CD4-positive, alpha-beta T cell (primary cell): ENCODE data around the gene TMPRSS7. TPM values are rescaled to one million over a fixed set of nuclear protein-coding genes. Genes with fewer than 3 reads are reported as not detected.

Experiments
- ATAC-seq: fragments of 200-7000 bp; cut with Tn5 transposase; one replicate; pipeline ENCODE4 v1.10.0; 2022; ENCODE audit warnings: mild to moderate bottlenecking; ENCODE audit not compliant: poor library complexity
- CTCF ChIA-PET: fragments of 350-600 bp; sonication (Branson Sonifier 250); formaldehyde crosslinking; loops from one replicate; lab custom pipeline; 2021; ENCODE audit warnings: antibody characterized with exemption, inconsistent platforms; lab: Charles Lee
- POLR2A ChIA-PET: fragments of 350-600 bp; sonication (Branson Sonifier 250); formaldehyde crosslinking; loops from one replicate; lab custom pipeline; 2021; ENCODE audit warnings: antibody characterized with exemption, inconsistent platforms; lab: Charles Lee
- DNase-seq, 14 experiments: peaks; one replicate each; pipeline ENCODE4 v3.0.0-alpha.2; 2013 to 2020; ENCODE audit warnings: mixed read lengths in 2 of 14
- H3K27ac ChIP-seq, 2 donors: one replicate each; pipeline versions ENCODE4 v1.5.1 to v1.7.0; 2013; ENCODE audit warnings: low read length in 2 of 2, low read depth in 1 of 2, mild to moderate bottlenecking in 1 of 2
- H3K27me3 ChIP-seq, 2 experiments: 1 replicate in 1 of 2; 2 replicates in 1 of 2; pipeline versions ENCODE4 v1.6.1 to v1.7.0; 2013; ENCODE audit warnings: low read length in 2 of 2, control low read depth in 1 of 2, mild to moderate bottlenecking in 1 of 2, moderate library complexity in 1 of 2; ENCODE audit not compliant: insufficient read depth in 2 of 2, control insufficient read depth in 1 of 2
- H3K36me3 ChIP-seq: one replicate; pipeline ENCODE4 v1.6.1; 2013; ENCODE audit warnings: low read length, control low read depth; ENCODE audit not compliant: insufficient read depth
- H3K4me1 ChIP-seq: one replicate; pipeline ENCODE4 v1.6.1; 2013; ENCODE audit warnings: low read length, control low read depth; ENCODE audit not compliant: insufficient read depth
- H3K4me3 ChIP-seq: one replicate; pipeline ENCODE4 v1.5.1; 2013; ENCODE audit warnings: mild to moderate bottlenecking, low read length, moderate library complexity
- H3K9me3 ChIP-seq, 2 experiments: 1 replicate in 1 of 2; 2 replicates in 1 of 2; pipeline versions ENCODE4 v1.6.1 to v1.7.0; 2013; ENCODE audit warnings: low read length in 2 of 2, mild to moderate bottlenecking in 2 of 2, control low read depth in 1 of 2, moderate library complexity in 1 of 2; ENCODE audit not compliant: control insufficient read depth in 1 of 2, insufficient read depth in 1 of 2
- H3K27ac Mint-ChIP-seq: one replicate; pipeline ENCODE4 v1.8.0; 2020; ENCODE audit warnings: mixed read lengths
- H3K27me3 Mint-ChIP-seq: one replicate; pipeline ENCODE4 v1.8.0; 2021; ENCODE audit warnings: mixed read lengths
- H3K36me3 Mint-ChIP-seq: one replicate; pipeline ENCODE4 v1.8.0; 2021; ENCODE audit warnings: low read depth, mixed read lengths
- H3K4me1 Mint-ChIP-seq: one replicate; pipeline ENCODE4 v1.8.0; 2021; ENCODE audit warnings: low read depth, mixed read lengths
- H3K4me3 Mint-ChIP-seq: one replicate; pipeline ENCODE4 v1.8.0; 2020; ENCODE audit warnings: mild to moderate bottlenecking, mixed read lengths
- H3K9me3 Mint-ChIP-seq: one replicate; pipeline ENCODE4 v1.8.0; 2020; ENCODE audit warnings: mixed read lengths
- intact Hi-C, 2 experiments: fragments of 100-400 bp; cut with DNase I in 1 of 2; cut with micrococcal nuclease in 1 of 2; formaldehyde crosslinking; loops; one replicate each; pipeline versions ENCODE4 v1.15.1 to v1.9.0; 2023 to 2025; cut with DNase I, micrococcal nuclease
- total RNA-seq, 174 experiments: library from RNA in 2 of 174; stranded (reverse) in 2 of 174; gene quantifications; one replicate each; pipeline ENCODE4 v1.2.3 and lab custom pipeline; 2021 to 2026
- TF ChIP-seq, protein P1 (sequence below): fragments of 200-600 bp; IDR thresholded peaks from one replicate; pipeline ENCODE4 v1.8.0; 2022; ENCODE audit warnings: antibody characterized with exemption, mild to moderate bottlenecking

TMPRSS7 gene
- total RNA-seq, 2 experiments from 2014 or later: 0.14 TPM; not detected in 1

GRCh38 chr3:112124907-112125607, 90.5 kb downstream of the TMPRSS7 start:
- H3K27me3 ChIP-seq: no peaks in the 10 kb centered on the region
- POLR2A ChIA-PET: interaction anchor here (1.1 kb wide), 1 partner anchor 13 kb away, joined by 4 read pairs; no protein-coding TSS in a partner anchor
- H3K4me3 Mint-ChIP-seq: no peak overlapping the region
- intact Hi-C loops: loop anchor here in 1 of 2 experiments (5.0 kb wide), 1 partner anchor 177 kb away; no protein-coding TSS in a partner anchor
- peak overlapping the region in 1 of 2 donors; percentile 14 for H3K27ac ChIP-seq
- peaks cover 63% of the 10 kb centered on the region for H3K36me3 Mint-ChIP-seq
- TF ChIP-seq, protein P1, sequence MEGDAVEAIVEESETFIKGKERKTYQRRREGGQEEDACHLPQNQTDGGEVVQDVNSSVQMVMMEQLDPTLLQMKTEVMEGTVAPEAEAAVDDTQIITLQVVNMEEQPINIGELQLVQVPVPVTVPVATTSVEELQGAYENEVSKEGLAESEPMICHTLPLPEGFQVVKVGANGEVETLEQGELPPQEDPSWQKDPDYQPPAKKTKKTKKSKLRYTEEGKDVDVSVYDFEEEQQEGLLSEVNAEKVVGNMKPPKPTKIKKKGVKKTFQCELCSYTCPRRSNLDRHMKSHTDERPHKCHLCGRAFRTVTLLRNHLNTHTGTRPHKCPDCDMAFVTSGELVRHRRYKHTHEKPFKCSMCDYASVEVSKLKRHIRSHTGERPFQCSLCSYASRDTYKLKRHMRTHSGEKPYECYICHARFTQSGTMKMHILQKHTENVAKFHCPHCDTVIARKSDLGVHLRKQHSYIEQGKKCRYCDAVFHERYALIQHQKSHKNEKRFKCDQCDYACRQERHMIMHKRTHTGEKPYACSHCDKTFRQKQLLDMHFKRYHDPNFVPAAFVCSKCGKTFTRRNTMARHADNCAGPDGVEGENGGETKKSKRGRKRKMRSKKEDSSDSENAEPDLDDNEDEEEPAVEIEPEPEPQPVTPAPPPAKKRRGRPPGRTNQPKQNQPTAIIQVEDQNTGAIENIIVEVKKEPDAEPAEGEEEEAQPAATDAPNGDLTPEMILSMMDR: no peak
- no peaks in the 10 kb centered on the region for H3K9me3 Mint-ChIP-seq
- H3K27me3 Mint-ChIP-seq: no peaks in the 10 kb centered on the region
- peaks cover 33% of the 10 kb centered on the region for H3K36me3 ChIP-seq
- H3K4me1 ChIP-seq: peaks cover 46% of the 10 kb centered on the region
- peak overlapping the region; percentile 88 for H3K27ac Mint-ChIP-seq
- H3K9me3 ChIP-seq: no peaks in the 10 kb centered on the region
- H3K4me1 Mint-ChIP-seq: peaks cover 86% of the 10 kb centered on the region
- DNase-seq (no peak), ATAC-seq (no peak)
- no peak overlapping the region for H3K4me3 ChIP-seq
- CTCF ChIA-PET: interaction anchor here (1.0 to 2.0 kb wide), 2 partner anchors 13 to 82 kb away, joined by 3 to 5 read pairs; no protein-coding TSS in a partner anchor

DNA sequence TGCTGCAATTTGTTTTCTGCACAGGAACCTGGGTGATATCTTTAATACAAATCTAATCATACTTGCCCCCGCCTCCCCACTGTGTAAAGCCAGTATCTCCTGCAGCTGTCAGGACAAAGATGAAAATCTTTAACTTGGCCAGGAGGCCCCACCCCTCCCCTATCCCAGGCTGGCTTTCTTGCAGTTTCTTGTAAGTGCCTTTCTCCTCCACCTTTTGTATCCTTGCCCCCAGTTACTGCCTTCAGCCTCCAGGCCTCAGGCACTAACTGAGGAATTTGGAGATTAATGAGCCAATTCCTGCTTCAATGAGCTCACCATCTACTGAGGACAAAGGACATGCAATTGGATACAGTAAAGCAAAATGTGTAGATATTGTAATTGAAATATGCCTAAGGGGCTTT, 92.0 kb downstream of the TMPRSS7 start:
- no peaks in the 10 kb centered on the region for H3K9me3 ChIP-seq
- ChIA-PET CTCF (interaction anchor here (1.2 kb wide), 1 partner anchor 15 kb away, joined by 4 read pairs; no protein-coding TSS in a partner anchor), POLR2A (no interaction called here)
- Mint-ChIP-seq H3K4me3 (peak overlapping the region; percentile 50), H3K27ac (peak overlapping the region; percentile 88), H3K27me3 (no peaks in the 10 kb centered on the region), H3K9me3 (no peaks in the 10 kb centered on the region), H3K4me1 (peaks cover 86% of the 10 kb centered on the region), H3K36me3 (peaks cover 55% of the 10 kb centered on the region)
- no peak for ATAC-seq
- H3K27me3 ChIP-seq: no peaks in the 10 kb centered on the region
- intact Hi-C loops: no loop called here
- TF ChIP-seq, protein P1: no peak
- H3K27ac ChIP-seq: peak overlapping the region; percentile 37 to 92
- peaks cover 58% of the 10 kb centered on the region for H3K4me1 ChIP-seq
- DNase-seq: peak in 2 of 14 experiments; percentile 20 to 26
- H3K36me3 ChIP-seq: peaks cover 39% of the 10 kb centered on the region
- peak overlapping the region; percentile 8 for H3K4me3 ChIP-seq

DNA sequence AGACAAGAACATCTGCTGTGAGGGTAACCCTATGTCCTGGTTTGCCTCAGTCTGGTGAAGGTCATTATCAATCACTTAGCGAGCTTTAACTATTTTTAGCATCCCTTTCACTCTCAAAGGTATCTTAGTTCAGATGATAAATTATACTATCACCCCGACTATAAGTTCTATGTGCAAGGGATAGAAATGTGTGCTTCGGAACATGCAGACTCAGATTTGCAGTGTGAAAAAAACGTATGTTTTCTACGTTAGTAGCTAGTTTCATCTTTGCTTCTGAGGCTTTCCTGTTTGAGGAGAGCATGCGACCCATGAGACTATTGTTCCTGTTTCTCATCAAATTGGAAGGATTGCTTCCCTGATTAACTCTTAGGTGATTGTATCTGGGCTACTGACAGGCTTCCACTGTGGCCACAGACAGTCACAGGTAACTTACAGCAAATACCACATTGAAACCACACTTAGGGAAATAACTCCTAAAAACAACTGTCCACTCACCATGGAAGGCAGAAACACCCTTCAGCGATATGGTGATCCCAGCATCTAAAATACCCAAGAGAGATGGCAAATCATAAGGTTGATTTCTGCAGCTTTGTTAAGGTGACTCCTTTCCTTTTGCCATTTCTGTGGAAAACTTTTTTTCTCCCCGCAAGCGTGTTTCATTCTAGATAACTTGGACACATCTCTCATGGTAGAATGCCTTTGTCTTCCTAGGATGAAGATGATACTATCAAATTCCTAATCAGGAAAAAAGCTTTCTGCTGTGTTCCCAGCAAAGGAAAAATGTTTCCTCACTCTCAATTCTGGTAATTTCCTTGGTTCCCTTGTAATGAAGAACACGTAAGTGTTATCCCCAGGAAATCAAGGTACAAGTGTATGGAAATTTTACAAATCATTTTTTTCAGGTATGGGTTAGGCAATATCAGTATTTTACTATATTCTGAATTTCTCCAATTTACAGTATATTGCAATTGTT, 93.3 kb downstream of the TMPRSS7 start:
- Histone ChIP-seq H3K9me3 (no peaks in the 10 kb centered on the region), H3K36me3 (peaks cover 36% of the 10 kb centered on the region), H3K27ac (peak overlapping the region; percentile 80 to 92), H3K27me3 (no peaks in the 10 kb centered on the region), H3K4me3 (peak overlapping the region; percentile 10), H3K4me1 (peaks cover 64% of the 10 kb centered on the region)
- DNase-seq (peak in 3 of 14 experiments; percentile 46 to 54 (median 51)), ATAC-seq (no peak)
- Mint-ChIP-seq H3K4me1 (peaks cover 83% of the 10 kb centered on the region), H3K9me3 (no peaks in the 10 kb centered on the region), H3K36me3 (peaks cover 42% of the 10 kb centered on the region), H3K27me3 (no peaks in the 10 kb centered on the region), H3K4me3 (peak overlapping the region; percentile 50), H3K27ac (peak overlapping the region; percentile 88)
- intact Hi-C loops: no loop called here
- ChIA-PET POLR2A (interaction anchor here (0.7 to 1.9 kb wide), 6 partner anchors 9 to 451 kb away, joined by 3 to 9 read pairs (median 3); no protein-coding TSS in a partner anchor), CTCF (interaction anchor here (0.7 to 2.3 kb wide), 3 partner anchors 9 to 17 kb away, joined by 3 to 15 read pairs (median 6); no protein-coding TSS in a partner anchor)
- TF ChIP-seq, protein P1: no peak
